Urinary bladder (tissue), 4 donors: Measurements from ENCODE around the gene PDE3B. TPM values are rescaled to one million over a fixed set of nuclear protein-coding genes. Genes with fewer than 3 reads are reported as not detected.
"Not testable (repeated sequence)": the region's sequence is repeated elsewhere in the genome, so short reads cannot be mapped to it uniquely, and the experiment has no call there.

Experiments
- DNase-seq: peaks from one replicate; pipeline ENCODE4 v3.0.0-alpha.2; 2015; ENCODE audit errors: extremely low spot score
- H3K27ac ChIP-seq: one replicate; pipeline ENCODE4 v1.5.1; 2013; ENCODE audit warnings: low read depth, mild to moderate bottlenecking, moderate library complexity
- H3K36me3 ChIP-seq: one replicate; pipeline ENCODE4 v1.6.1; 2013; ENCODE audit warnings: mild to moderate bottlenecking, moderate library complexity; ENCODE audit not compliant: insufficient read depth
- H3K4me1 ChIP-seq: one replicate; pipeline ENCODE4 v1.6.1; 2013; ENCODE audit warnings: mild to moderate bottlenecking, moderate library complexity; ENCODE audit not compliant: insufficient read depth
- H3K4me3 ChIP-seq: one replicate; pipeline ENCODE4 v1.5.1; 2013; ENCODE audit warnings: low read depth, low read length
- WGBS: extraction: QIAGEN DNeasy Blood & Tissue Kit; methylation state at CpG from one replicate; pipeline ENCODE4 v1.1.7; 2013; 5-methylcytosine and 5-hydroxymethylcytosine counted together
- polyA plus RNA-seq: library from polyadenylated mRNA; stranded (reverse); fragments of 200-250 nt; gene quantifications from one replicate; pipeline ENCODE4 v1.2.3, GENCODE V29; 2013
- total RNA-seq: library from RNA; depleted of rRNA; stranded (reverse); fragments of >200 nt; gene quantifications from one replicate; pipeline ENCODE4 v1.2.3, GENCODE V29; 2014
- donor health status: healthy with polysubstance abuse.
- donor health status: healthy.

Gene PDE3B
- total and polyA plus RNA-seq, 2 donors = 17.7 to 40.6 TPM

DNA sequence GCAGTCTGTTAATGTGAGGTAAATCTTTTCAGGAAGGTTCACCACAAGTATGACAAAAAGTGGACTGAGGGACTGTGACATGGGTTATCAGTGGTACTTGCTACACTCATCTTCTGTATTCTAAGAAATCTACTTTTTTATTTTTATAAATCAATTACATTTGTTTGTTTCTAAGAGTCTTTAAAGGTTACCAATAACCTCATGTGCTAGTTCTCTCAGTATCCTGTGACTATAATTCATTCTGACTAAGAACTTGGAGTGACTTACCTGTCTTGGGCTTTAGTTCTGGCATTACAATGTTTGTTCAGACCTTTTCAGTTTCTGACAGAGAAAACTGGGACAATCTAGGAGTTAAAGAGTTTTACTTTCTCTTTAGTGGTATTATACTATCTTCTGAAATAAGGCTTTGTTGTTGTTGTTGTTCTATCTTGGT, 108.4 kb downstream of the PDE3B start:
- no peak for DNase-seq
- Histone ChIP-seq H3K4me3 (no peak overlapping the region), H3K36me3 (no peaks in the 10 kb centered on the region), H3K27ac (no peak overlapping the region), H3K4me1 (no peaks in the 10 kb centered on the region)

DNA sequence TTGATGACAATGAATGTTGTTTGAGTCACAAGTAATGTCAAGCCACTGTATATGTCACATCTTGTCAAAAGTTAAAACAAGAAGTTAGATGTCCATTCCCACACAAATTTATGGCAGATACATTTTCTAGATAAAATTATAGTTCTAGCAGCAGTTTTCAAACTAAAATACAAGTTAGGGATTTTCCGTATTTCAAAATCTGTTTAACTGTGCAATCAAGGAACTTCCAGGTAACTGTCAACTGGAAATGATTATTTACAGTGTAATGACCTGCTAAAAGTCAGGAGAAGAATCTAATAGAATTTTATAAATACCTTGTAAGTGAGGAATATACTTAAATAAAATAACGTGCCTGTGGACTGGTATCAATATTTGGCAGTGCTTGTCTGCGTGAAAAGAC, 111.5 kb downstream of the PDE3B start:
- Histone ChIP-seq H3K36me3 (no peaks in the 10 kb centered on the region), H3K4me3 (no peak overlapping the region), H3K4me1 (no peaks in the 10 kb centered on the region), H3K27ac (no peak overlapping the region)
- DNase-seq = no peak
- 91% methylated on average over 3 of the region's 3 CpGs for WGBS

DNA sequence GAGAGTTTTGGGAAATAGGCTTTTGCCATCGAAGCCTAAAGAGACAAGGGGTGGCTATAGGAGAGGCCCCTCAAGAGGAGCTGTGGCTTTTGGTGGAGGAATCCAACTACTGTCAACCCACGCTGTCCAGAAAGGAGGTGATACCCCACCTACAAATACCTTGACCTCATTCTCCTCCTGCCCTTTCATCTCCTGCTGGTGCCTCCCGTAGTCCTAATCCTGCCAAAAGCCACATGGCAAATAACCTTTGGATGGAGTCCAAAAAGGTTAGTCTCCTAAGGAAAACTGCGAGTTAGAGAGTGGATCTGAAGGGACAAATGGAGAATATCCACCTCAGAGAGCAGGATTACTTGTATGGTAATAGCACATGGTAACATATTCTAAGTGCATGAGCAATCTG, 112.7 kb downstream of the PDE3B start:
- Histone ChIP-seq H3K27ac (no peak overlapping the region), H3K4me3 (no peak overlapping the region), H3K36me3 (no peaks in the 10 kb centered on the region), H3K4me1 (no peaks in the 10 kb centered on the region)
- WGBS = 90% methylated on average over 4 of the region's 4 CpGs
- no peak for DNase-seq

DNA sequence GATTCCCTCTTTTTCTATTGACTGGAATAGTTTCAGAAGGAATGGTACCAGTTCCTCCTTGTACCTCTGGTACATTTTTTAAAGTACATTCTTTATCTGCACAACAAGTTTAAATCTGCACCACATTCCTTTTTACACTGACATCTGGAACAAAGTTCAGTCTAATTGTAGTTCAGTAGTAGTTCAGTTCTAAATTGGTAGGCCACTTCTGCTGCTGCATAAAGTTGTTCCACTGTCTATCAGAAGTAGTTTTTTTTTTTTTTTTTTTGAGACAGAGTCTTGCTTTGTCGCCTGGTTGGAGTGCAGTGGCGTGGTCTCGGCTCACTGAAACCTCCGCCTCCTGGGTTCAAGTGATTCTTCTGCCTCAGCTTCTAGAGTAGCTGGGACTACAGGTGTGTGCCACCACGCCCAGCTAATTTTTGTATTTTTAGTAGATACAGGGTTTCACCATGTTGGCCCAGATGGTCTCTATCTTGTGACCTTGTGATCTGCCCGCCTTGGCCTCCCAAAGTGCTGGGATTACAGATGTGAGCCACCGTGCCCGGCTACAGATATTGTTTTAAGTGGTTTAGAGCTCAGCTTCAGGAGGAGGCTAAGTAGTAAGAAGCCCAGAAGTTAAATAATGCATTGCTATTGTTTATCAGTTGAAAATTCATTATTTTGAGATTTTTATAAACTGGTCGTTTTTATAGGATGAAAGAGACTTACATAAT, 115.9 kb downstream of the PDE3B start:
- not testable (repeated sequence) for DNase-seq, H3K4me3 ChIP-seq, H3K36me3 ChIP-seq, H3K27ac ChIP-seq, H3K4me1 ChIP-seq
- 85% methylated on average over 9 of the region's 9 CpGs for WGBS

DNA sequence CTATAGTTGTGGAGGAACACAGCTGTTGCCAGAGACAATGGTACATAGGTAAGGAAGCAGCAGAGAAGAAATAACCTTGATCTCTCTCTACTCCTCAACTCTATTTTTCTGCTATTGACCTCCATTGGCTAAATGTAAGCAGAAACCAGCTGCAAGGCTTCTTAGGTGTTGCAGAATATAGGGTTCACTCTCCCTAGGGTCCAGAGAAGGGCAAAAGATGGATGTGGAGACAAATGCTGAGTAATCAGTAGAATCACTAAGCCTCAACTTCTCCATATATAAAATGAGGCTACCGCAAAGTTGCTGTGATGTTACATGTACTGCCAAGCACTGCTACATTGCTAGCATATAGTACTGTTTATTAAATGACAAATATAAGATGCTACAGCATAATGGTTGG, 120.6 kb downstream of the PDE3B start:
- 92% methylated on average over 1 of the region's 1 CpG for WGBS
- DNase-seq = no peak
- Histone ChIP-seq H3K4me1 (no peaks in the 10 kb centered on the region), H3K27ac (no peak overlapping the region), H3K4me3 (no peak overlapping the region), H3K36me3 (no peaks in the 10 kb centered on the region)

DNA sequence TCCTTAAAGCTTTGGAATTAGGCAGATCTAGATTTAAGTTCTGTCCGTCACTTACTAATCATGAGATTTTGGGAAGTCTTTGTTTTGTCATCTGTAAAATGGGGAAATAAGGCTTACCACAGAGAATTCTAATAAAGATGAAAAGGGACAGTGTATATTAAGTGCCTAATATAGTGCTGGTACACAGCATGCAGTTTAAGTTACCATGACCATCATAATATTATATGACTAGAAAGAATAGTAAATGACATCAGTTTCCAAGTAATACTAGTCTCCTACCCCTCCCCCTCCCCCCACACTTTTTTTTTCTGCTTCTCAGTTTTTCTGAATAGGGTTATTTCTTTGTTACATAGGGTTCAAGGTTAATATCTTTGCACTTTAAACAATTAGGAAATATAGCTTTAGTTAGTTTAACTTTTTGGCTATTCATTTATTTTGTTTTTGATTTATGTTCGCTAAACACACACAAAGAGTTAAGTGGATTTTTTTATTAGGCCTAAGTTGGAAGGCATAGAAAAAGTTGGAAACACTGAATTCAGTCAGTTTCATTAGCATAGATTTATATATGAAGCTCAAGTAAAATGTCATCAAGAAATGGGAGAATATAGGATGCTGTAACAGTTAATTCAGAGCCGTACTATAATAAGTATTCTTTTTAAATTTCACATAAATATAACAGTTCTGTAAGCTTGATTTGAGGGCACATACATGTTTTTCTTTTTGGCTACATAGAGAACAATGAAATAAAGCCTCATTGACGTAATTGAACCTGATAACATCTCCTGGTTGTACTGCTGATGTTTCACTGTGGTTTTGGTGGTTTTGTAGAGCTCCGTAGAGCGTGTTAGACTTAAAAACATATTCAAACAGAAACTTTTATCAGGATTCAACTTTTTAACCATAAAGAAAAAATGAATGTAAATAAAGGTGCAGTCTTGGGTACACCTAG, 121.2 kb downstream of the PDE3B start:
- no peak for DNase-seq
- 85% methylated on average over 6 of the region's 6 CpGs for WGBS
- no peak overlapping the region for H3K4me3 ChIP-seq
- H3K4me1 ChIP-seq = no peaks in the 10 kb centered on the region
- H3K36me3 ChIP-seq = no peaks in the 10 kb centered on the region
- H3K27ac ChIP-seq = no peak overlapping the region

DNA sequence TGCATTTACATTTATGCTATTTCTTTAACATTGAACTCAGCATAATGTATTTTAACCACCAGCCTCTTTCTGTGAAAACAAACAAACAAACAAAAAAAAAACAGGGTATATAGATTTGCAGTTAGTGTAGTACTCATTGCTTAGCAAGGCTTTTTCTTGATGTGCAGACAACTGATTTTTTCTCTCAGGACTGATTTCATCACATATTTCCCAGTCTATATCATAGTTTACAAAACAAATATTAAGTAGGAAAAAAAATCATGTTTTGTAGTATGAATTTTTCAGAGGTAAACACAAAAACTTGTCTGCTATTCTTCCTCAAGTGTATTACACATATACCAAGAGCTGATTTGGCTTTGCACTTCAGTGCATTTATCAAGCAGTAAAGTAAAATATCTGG, 123.0 kb downstream of the PDE3B start:
- H3K4me1 ChIP-seq = no peaks in the 10 kb centered on the region
- H3K4me3 ChIP-seq = no peak overlapping the region
- H3K36me3 ChIP-seq = no peaks in the 10 kb centered on the region
- DNase-seq = no peak
- H3K27ac ChIP-seq = no peak overlapping the region

DNA sequence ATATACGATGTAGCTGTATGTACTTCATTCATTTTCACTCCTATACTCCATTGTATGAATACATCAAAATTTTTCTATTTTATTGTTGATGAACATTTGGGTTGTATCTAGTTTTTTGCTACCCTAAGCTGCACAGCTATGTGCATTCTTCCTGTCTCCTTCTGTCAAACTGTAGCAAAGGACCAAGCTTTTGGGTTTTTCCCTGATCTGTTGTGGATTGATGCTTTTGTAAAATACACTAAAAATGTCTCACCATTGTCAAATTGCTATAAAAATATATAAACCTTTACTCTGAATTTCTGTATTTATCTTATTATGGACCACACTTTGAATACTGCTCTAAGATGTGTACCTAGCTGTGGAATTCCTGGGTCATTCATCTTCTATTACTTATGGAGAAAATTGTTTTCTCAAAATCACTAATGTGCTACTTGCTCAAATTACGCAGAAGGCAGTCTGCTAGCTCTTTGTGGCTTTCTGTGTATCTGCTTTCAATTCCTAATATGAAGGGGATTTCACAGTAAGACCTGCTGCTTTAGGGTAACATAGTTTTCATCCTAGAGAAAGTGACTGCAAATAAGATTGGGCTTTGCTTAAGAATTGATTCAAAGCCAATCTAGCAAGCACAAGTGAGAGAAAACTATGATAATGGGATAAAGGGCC, 125.1 kb downstream of the PDE3B start:
- WGBS = 69% methylated on average over 2 of the region's 2 CpGs
- DNase-seq = no peak
- Histone ChIP-seq H3K36me3 (no peaks in the 10 kb centered on the region), H3K4me3 (no peak overlapping the region), H3K27ac (no peak overlapping the region), H3K4me1 (no peaks in the 10 kb centered on the region)

DNA sequence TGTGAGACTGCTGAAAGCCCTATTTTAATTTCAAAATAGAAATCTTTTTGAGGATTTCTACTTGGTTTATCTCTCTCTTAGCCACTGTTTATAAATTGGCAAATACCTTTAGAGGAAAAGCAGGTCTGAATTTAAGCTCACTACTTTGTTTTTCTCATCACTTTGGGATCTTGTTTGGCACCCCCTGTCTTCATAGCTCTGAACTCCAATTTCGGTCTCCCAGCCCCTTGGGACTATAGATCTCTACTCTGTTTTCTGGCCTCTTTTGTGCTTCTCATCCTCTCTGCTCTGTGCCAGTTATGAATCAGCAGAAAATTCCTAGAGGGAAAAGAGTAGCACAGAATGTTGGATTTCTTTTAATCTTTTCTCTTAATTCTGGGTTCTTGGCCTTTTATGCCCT, 130.2 kb downstream of the PDE3B start:
- H3K4me1 ChIP-seq = no peaks in the 10 kb centered on the region
- no peak for DNase-seq
- H3K27ac ChIP-seq = no peak overlapping the region
- H3K4me3 ChIP-seq = no peak overlapping the region
- H3K36me3 ChIP-seq = no peaks in the 10 kb centered on the region
- WGBS = 49% methylated on average over 1 of the region's 1 CpG

DNA sequence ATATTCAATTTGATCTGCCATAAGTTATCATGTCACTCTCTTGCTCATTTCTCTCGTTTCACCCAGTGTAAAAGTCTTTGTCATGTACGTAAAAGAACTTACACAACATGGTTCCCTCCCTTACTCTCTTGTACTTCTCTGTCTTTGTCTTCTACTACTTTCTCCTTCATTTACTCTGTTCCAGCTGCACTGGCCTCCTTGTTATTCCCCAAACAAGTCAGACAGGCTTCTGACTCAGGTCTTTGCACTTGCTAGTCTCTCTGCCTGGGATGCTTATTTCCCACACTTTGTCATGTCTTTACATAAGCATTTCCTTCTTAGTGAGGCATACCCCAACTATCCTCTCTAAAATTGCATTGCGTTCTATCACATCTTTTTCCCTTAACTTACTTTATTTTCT, 131.1 kb downstream of the PDE3B start:
- no peak for DNase-seq
- Histone ChIP-seq H3K4me1 (no peaks in the 10 kb centered on the region), H3K4me3 (no peak overlapping the region), H3K27ac (no peak overlapping the region), H3K36me3 (no peaks in the 10 kb centered on the region)
- 99% methylated on average over 3 of the region's 3 CpGs for WGBS

DNA sequence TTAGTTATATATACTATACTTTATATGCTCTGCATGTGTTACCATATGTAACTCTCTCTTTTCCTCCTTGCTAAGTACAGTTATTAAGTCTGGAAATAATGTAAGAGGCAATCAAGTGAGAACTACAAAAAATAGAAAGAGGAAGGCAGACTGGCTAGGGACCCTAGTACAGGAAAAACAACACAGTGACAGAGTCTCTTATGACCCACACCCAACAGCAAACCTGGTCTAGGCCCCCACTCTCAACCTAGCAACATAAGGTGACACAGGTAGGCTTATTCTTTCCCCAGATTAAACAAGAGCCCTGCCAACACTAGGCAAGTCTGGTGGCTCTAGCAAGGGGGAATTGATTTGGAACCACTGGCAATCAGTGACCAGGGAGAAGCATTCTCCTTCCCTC, 132.3 kb downstream of the PDE3B start:
- Histone ChIP-seq H3K27ac (no peak overlapping the region), H3K36me3 (no peaks in the 10 kb centered on the region)

DNA sequence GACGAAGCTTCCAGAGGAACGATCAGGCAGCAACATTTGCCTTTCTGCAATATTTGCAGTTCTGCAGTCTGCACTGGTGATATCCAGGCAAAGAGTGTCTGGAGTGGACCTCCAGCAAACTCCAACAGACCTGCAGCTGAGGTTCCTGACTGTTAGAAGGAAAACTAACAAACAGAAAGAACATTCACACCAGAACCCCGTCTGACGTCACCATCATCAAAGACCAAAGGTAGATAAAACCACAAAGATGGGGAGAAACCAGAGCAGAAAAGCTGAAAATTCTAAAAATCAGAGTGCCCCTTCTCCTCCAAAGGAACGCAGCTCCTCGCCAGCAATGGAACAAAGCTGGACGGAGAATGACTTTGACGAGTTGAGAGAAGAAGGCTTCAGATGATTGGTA, 134.9 kb downstream of the PDE3B start:
- not testable (repeated sequence) for DNase-seq, H3K4me1 ChIP-seq, H3K4me3 ChIP-seq, H3K27ac ChIP-seq, H3K36me3 ChIP-seq
- WGBS = 97% methylated on average over 8 of the region's 8 CpGs

More for the DNA sequence above, 132.3 kb downstream of the PDE3B start:
- Histone ChIP-seq H3K4me3 (no peak overlapping the region), H3K4me1 (no peaks in the 10 kb centered on the region)
- no peak for DNase-seq

DNA sequence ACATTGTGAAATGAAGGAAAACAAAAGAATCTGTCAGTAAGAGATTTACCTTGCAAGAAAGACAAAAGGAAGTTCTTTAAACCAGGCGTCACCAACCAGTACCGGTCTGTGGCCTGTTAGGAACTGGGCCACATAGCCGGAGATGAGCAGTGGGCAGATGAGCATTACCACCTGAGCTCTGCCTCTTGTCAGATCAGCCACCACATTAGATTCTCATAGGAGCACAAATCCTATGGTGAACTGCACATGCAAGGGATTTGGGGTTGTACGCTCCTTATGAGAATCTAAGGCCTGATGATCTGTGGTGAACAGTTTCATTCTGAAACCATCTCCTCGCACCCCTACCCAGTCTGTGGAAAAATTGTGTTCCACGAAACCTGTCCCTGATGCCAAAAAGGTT, 140.2 kb downstream of the PDE3B start:
- no peaks in the 10 kb centered on the region for H3K4me1 ChIP-seq
- WGBS = 96% methylated on average over 6 of the region's 6 CpGs
- H3K4me3 ChIP-seq = no peak overlapping the region
- no peaks in the 10 kb centered on the region for H3K36me3 ChIP-seq
- no peak for DNase-seq
- no peak overlapping the region for H3K27ac ChIP-seq

DNA sequence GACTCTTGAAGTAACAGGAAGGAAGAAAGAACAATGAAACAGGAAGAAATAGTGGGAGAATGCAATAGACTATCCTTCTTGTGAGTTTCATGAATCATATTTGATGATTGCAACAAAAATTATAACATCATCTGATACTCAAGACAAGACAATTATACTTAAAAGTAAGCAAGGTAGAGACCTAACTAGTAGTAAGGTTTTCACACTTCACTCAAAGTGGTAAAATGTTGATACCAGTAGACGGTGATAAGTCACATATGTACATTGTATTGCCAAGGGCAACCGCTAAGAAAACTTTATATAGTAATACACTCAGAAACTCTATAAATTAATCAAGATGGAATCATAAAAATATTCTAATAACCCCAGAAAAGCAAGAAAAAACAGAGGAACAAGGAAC, 140.6 kb downstream of the PDE3B start:
- WGBS = 86% methylated on average over 2 of the region's 2 CpGs
- Histone ChIP-seq H3K27ac (no peak overlapping the region), H3K36me3 (no peaks in the 10 kb centered on the region), H3K4me1 (no peaks in the 10 kb centered on the region), H3K4me3 (no peak overlapping the region)
- no peak for DNase-seq
